ENCODE results near the gene CCDC30. TPM values are rescaled to one million over a fixed set of nuclear protein-coding genes. Genes with fewer than 3 reads are reported as not detected.

The CCDC30 gene
- total and polyA plus RNA-seq, 10 of the 15 experiments (the other 5 are each of a cell fraction or from before 2014, with no cell fraction given), result 0.46 to 1.8 (median 1.0) TPM

GRCh38 chr1:42423681-42424080 is 39.4 kb upstream of the CCDC30 start:
- no peaks in the 10 kb centered on the region; a peak in 1 of 4 replicates for H3K27me3 ChIP-seq (replicated peaks in 1 of 2; ENCODE audit: control insufficient read depth in 2 of 2, insufficient read depth in 2 of 2, low read length in 1 of 2)
- H3K9ac ChIP-seq (ENCODE audit: control insufficient read depth, insufficient read depth, low read length), result no peak overlapping the region
- TF ChIP-seq, protein P1, sequence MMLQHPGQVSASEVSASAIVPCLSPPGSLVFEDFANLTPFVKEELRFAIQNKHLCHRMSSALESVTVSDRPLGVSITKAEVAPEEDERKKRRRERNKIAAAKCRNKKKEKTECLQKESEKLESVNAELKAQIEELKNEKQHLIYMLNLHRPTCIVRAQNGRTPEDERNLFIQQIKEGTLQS (IDR thresholded peaks at IDR 0.05; ENCODE audit: borderline replicate concordance, extremely low read depth, low read depth, low read length), result no peak
- no peak for TF ChIP-seq HDGF (IDR thresholded peaks at IDR 0.05)
- no peak for TF ChIP-seq TCF12 (IDR thresholded peaks at IDR 0.05; ENCODE audit: low read depth, low read length)
- no peak for TF ChIP-seq SREBF2 (IDR thresholded peaks at IDR 0.05; ENCODE audit: low read length)
- TF ChIP-seq FOXK2 (IDR thresholded peaks at IDR 0.05), result no peak
- no peak for TF ChIP-seq TARDBP (IDR thresholded peaks at IDR 0.05; ENCODE audit: borderline replicate concordance)
- no peak for TF ChIP-seq NKRF (conservative IDR thresholded peaks at IDR 0.05)
- no peak for TF ChIP-seq ETV6 (conservative IDR thresholded peaks at IDR 0.05 in 1 of 2, IDR thresholded peaks at IDR 0.05 in 1 of 2; ENCODE audit: borderline replicate concordance in 1 of 2, low read depth in 1 of 2)
- TF ChIP-seq CHD1 (IDR thresholded peaks at IDR 0.05; ENCODE audit: low read depth, low read length), result no peak
- no peak for TF ChIP-seq POLR2AphosphoS2 (IDR thresholded peaks at IDR 0.05; ENCODE audit: low read depth, low read length)
- no peak for TF ChIP-seq EP300 (IDR thresholded peaks at IDR 0.05; ENCODE audit: borderline replicate concordance in 1 of 2, control insufficient read depth in 1 of 2, low read depth in 2 of 2, low read length in 2 of 2)
- no peak for TF ChIP-seq ZNF687 (IDR thresholded peaks at IDR 0.05)
- TF ChIP-seq, protein P2, sequence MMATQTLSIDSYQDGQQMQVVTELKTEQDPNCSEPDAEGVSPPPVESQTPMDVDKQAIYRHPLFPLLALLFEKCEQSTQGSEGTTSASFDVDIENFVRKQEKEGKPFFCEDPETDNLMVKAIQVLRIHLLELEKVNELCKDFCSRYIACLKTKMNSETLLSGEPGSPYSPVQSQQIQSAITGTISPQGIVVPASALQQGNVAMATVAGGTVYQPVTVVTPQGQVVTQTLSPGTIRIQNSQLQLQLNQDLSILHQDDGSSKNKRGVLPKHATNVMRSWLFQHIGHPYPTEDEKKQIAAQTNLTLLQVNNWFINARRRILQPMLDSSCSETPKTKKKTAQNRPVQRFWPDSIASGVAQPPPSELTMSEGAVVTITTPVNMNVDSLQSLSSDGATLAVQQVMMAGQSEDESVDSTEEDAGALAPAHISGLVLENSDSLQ (IDR thresholded peaks at IDR 0.05), result no peak
- no peak for TF ChIP-seq SMAD5 (IDR thresholded peaks at IDR 0.05; ENCODE audit: low read depth)
- TF ChIP-seq MYB (IDR thresholded peaks at IDR 0.05; ENCODE audit: borderline replicate concordance, low read depth, low read length), result no peak
- no peak for TF ChIP-seq RB1 (IDR thresholded peaks at IDR 0.05; ENCODE audit: borderline replicate concordance)
- no peak for TF ChIP-seq RAD21 (IDR thresholded peaks at IDR 0.05; ENCODE audit: insufficient read depth, low read depth, low read length)
- no peak for TF ChIP-seq BRCA1 (IDR thresholded peaks at IDR 0.05; ENCODE audit: low read depth, low read length)
- FAIRE-seq (no peak), ATAC-seq (no peak), DNase-seq (ENCODE audit: low read depth, low spot score) (no peak)
- H3K27ac ChIP-seq (ENCODE audit: control insufficient read depth, insufficient read depth), result no peak overlapping the region
- intact Hi-C loops (cut with micrococcal nuclease; ENCODE audit: unreplicated experiment), result no loop called here
- no peaks in the 10 kb centered on the region for H4K20me1 ChIP-seq (ENCODE audit: control insufficient read depth, insufficient read depth)
- ChIA-PET SMC1A (ENCODE audit: uncharacterized antibody, unreplicated experiment) (interaction anchor here (1.5 kb wide), 1 partner anchor 10 kb away, joined by 4 read pairs; no protein-coding TSS in a partner anchor), POLR2A (no interaction called here), RAD21 (ENCODE audit: unreplicated experiment) (no interaction called here), CTCF (no interaction called here)
- H3K36me3 ChIP-seq (ENCODE audit: control insufficient read depth in 2 of 2, insufficient read depth in 2 of 2, low read length in 1 of 2), result no peaks in the 10 kb centered on the region
- H3K4me3 ChIP-seq, result no peak overlapping the region
- 80% methylated on average over 3 of the region's 3 CpGs for whole genome bisulfite sequencing (ENCODE audit: insufficient coverage, insufficient replicate concordance, low lambda C conversion rate, missing lambda C conversion rate)
- no peaks in the 10 kb centered on the region for H3K4me1 ChIP-seq (ENCODE audit: control insufficient read depth, insufficient read depth, low read length)
- no peak overlapping the region for H3K4me2 ChIP-seq (ENCODE audit: control insufficient read depth, insufficient read depth)
- no peak overlapping the region for H2AFZ ChIP-seq (ENCODE audit: control insufficient read depth, low read depth, low read length)
- no TSS peak for BruUV-seq (replicated peaks)
- no peaks in the 10 kb centered on the region for H3K9me3 ChIP-seq (replicated peaks; ENCODE audit: control insufficient read depth, insufficient read depth, low read length)
- in situ Hi-C loops (cut with MboI), result no loop called here
- H3K79me2 ChIP-seq (ENCODE audit: control insufficient read depth, insufficient read depth, low read length), result no peaks in the 10 kb centered on the region

Measured in GM12878 (cell line).